A549 (cell line): ENCODE data around the gene DDO. TPM values are rescaled to one million over a fixed set of nuclear protein-coding genes. Genes with fewer than 3 reads are reported as not detected.

Experiments used
- ATAC-seq, 2 experiments: fragments of 200-7000 bp in 1 of 2; fragments of >200 bp in 1 of 2; cut with Nextera tagmentation in 1 of 2; cut with Tn5 transposase in 1 of 2; 3 replicates each; pipeline versions ENCODE4 v1.8.0 to v1.9.1; 2018 to 2020; ENCODE audit warnings: mild to moderate bottlenecking in 1 of 2, moderate library complexity in 1 of 2
- CTCF ChIA-PET: fragments of 300-600 bp; sonication (Branson Sonifier 250); formaldehyde crosslinking; extraction: SDS; loops from one replicate; lab custom pipeline; 2021; ENCODE audit warnings: antibody characterized with exemption, inconsistent platforms; lab: Yijun Ruan, JAX
- POLR2A ChIA-PET: fragments of 350-600 bp; formaldehyde crosslinking; extraction: SDS; loops from one replicate; lab custom pipeline; 2021; ENCODE audit warnings: antibody characterized with exemption, inconsistent platforms; lab: Yijun Ruan, JAX
- DNase-seq, 2 experiments: peaks; one replicate each; pipeline versions ENCODE4 v3.0.0 to v3.0.0-alpha.2; 2011 to 2016; ENCODE audit warnings: low read depth in 1 of 2, low spot score in 1 of 2
- FAIRE-seq: peaks from 2 replicates; lab custom pipeline; 2011; peaks lifted over from hg19 to GRCh38; lab: Jason Lieb, UNC
- H3K27ac ChIP-seq, 2 experiments: fragments of >200 bp; sonication (Bioruptor Twin); formaldehyde crosslinking; 3 replicates each; pipeline ENCODE4 v1.5.1; 2016 to 2017
- H3K4me1 ChIP-seq: fragments of >200 bp; sonication (Bioruptor Twin); formaldehyde crosslinking; 3 replicates; pipeline ENCODE4 v1.6.1; 2016
- H3K4me2 ChIP-seq: fragments of >200 bp; sonication (Bioruptor Twin); formaldehyde crosslinking; 3 replicates; pipeline ENCODE4 v1.6.1; 2016
- H3K4me3 ChIP-seq: fragments of >200 bp; sonication (Bioruptor Twin); formaldehyde crosslinking; 3 replicates; pipeline ENCODE4 v1.5.1; 2016
- H3K9me3 ChIP-seq: fragments of >200 bp; sonication (Bioruptor Twin); formaldehyde crosslinking; 3 replicates; pipeline ENCODE4 v1.6.1; 2016
- CBX8 ChIP-seq: fragments of 200-600 bp; sonication (generic); IDR thresholded peaks from 2 replicates; pipeline ENCODE4 v1.6.1; 2016
- CHD4 ChIP-seq: fragments of 200-600 bp; sonication (generic); IDR thresholded peaks from 2 replicates; pipeline ENCODE4 v1.6.1; 2016; ENCODE audit warnings: antibody characterized with exemption, mild to moderate bottlenecking, borderline replicate concordance
- EHF ChIP-seq: fragments of 250-450 bp; sonication (Bioruptor Pico); IDR thresholded peaks from 2 replicates; pipeline ENCODE4 v1.5.0; 2020; ENCODE audit warnings: mild to moderate bottlenecking
- EHMT2 ChIP-seq: fragments of 200-600 bp; sonication (generic); IDR thresholded peaks from 2 replicates; pipeline ENCODE4 v1.6.1; 2016; ENCODE audit warnings: antibody characterized with exemption, low read depth, mild to moderate bottlenecking, moderate library complexity
- FOSB ChIP-seq: fragments of 250-450 bp; sonication (Bioruptor Pico); IDR thresholded peaks from 2 replicates; pipeline ENCODE4 v1.5.0; 2020; ENCODE audit warnings: mild to moderate bottlenecking, moderate library complexity
- FOSL2 ChIP-seq, 2 experiments: fragments of 450-650 bp in 1 of 2; fragments of >200 bp in 1 of 2; sonication (Bioruptor Twin) in 1 of 2; formaldehyde crosslinking; IDR thresholded peaks; 2 replicates each; pipeline versions ENCODE4 v1.5.0 to v1.6.1; 2016 to 2020; ENCODE audit warnings: mild to moderate bottlenecking in 1 of 2, moderate library complexity in 1 of 2
- FOXS1 ChIP-seq: fragments of 250-450 bp; sonication (Bioruptor Pico); IDR thresholded peaks from 2 replicates; pipeline ENCODE4 v1.5.0; 2020; ENCODE audit warnings: mild to moderate bottlenecking, moderate library complexity
- GATA3 ChIP-seq: IDR thresholded peaks from 2 replicates; pipeline ENCODE4 v1.6.1; 2012; ENCODE audit warnings: borderline replicate concordance
- HEYL ChIP-seq: fragments of 250-450 bp; sonication (Bioruptor Pico); IDR thresholded peaks from 2 replicates; pipeline ENCODE4 v1.8.0; 2021; ENCODE audit warnings: mild to moderate bottlenecking, moderate library complexity
- HOXB13 ChIP-seq: fragments of 250-450 bp; sonication (Bioruptor Pico); IDR thresholded peaks from 2 replicates; pipeline ENCODE4 v1.5.0; 2020; ENCODE audit warnings: low read depth, mild to moderate bottlenecking, moderate library complexity
- HOXB5 ChIP-seq: fragments of 250-450 bp; sonication (Bioruptor Pico); IDR thresholded peaks from 2 replicates; pipeline ENCODE4 v1.5.0; 2020; ENCODE audit warnings: mild to moderate bottlenecking, moderate library complexity
- KDM1A ChIP-seq: fragments of 200-600 bp; sonication (generic); IDR thresholded peaks from 2 replicates; pipeline ENCODE4 v1.6.1; 2016; ENCODE audit warnings: low read depth, mild to moderate bottlenecking
- KDM5A ChIP-seq: fragments of 200-600 bp; sonication (generic); IDR thresholded peaks from 2 replicates; pipeline ENCODE4 v1.6.1; 2016; ENCODE audit warnings: antibody characterized with exemption, mild to moderate bottlenecking
- MAZ ChIP-seq: fragments of 150-350 bp; IDR thresholded peaks from 2 replicates; pipeline ENCODE4 v1.6.1; 2014; ENCODE audit warnings: antibody characterized with exemption, low read depth, low read length, borderline replicate concordance
- MYC ChIP-seq: IDR thresholded peaks from 2 replicates; pipeline ENCODE4 v1.6.1; 2012; ENCODE audit warnings: mild to moderate bottlenecking, inconsistent platforms, low read length, improper control_type of control experiment, borderline replicate concordance
- NFE2L2 ChIP-seq: fragments of 150-350 bp; conservative IDR thresholded peaks from 2 replicates; pipeline ENCODE4 v1.6.1; 2014; ENCODE audit warnings: low read length
- PHF8 ChIP-seq: fragments of 200-600 bp; sonication (generic); IDR thresholded peaks from 2 replicates; pipeline ENCODE4 v1.6.1; 2016; ENCODE audit warnings: low read depth, mild to moderate bottlenecking, antibody characterized with exemption, moderate library complexity, borderline replicate concordance
- POLR2AphosphoS2 ChIP-seq: conservative IDR thresholded peaks from 2 replicates; pipeline ENCODE4 v1.6.1; 2012; ENCODE audit warnings: low read length, improper control_type of control experiment, inconsistent platforms
- RAD21 ChIP-seq, 2 experiments: fragments of >200 bp in 1 of 2; sonication (Bioruptor Twin) in 1 of 2; formaldehyde crosslinking in 1 of 2; IDR thresholded peaks in 1 of 2; conservative IDR thresholded peaks in 1 of 2; 2 replicates in 1 of 2; 3 replicates in 1 of 2; pipeline ENCODE4 v1.6.1; 2012 to 2018; ENCODE audit warnings: inconsistent platforms in 1 of 2
- RARB ChIP-seq: fragments of 250-450 bp; sonication (Bioruptor Pico); IDR thresholded peaks from 2 replicates; pipeline ENCODE4 v1.8.0; 2021; ENCODE audit warnings: mild to moderate bottlenecking, moderate library complexity
- RFX5 ChIP-seq: fragments of 450-650 bp; IDR thresholded peaks from 2 replicates; pipeline ENCODE4 v1.7.1; 2014; ENCODE audit warnings: antibody characterized with exemption, mild to moderate bottlenecking, moderate library complexity
- TP53 ChIP-seq: fragments of 250-450 bp; sonication (Bioruptor Pico); IDR thresholded peaks from 2 replicates; pipeline ENCODE4 v1.5.0; 2021; ENCODE audit warnings: mild to moderate bottlenecking, moderate library complexity
- ZFP36 ChIP-seq: fragments of 450-650 bp; IDR thresholded peaks from 2 replicates; pipeline ENCODE4 v1.6.1; 2014; ENCODE audit warnings: borderline replicate concordance; ENCODE audit not compliant: partially characterized antibody
- WGBS: methylation state at CpG from one replicate; pipeline ENCODE4 v1.1.6; 2017; ENCODE audit errors: missing lambda C conversion rate; 5-methylcytosine and 5-hydroxymethylcytosine counted together
- polyA plus RNA-seq, 4 experiments: library from polyadenylated mRNA; depleted of rRNA in 3 of 4; stranded (reverse); fragments of >200 nt; fragmentation: RNase III in 1 of 4; extraction: RNeasy Plus Mini Kit Qiagen cat#74134 plus additional on column Dnase treatment in 1 of 4; gene quantifications; 2 replicates in 3 of 4; 3 replicates in 1 of 4; pipeline ENCODE4 v1.2.3, GENCODE V29; 2011 to 2017
- TF ChIP-seq, protein P1 (sequence below): IDR thresholded peaks from 2 replicates; pipeline ENCODE4 v1.6.1; 2012
- TF ChIP-seq, protein P2 (sequence below): IDR thresholded peaks from 2 replicates; pipeline ENCODE4 v1.6.1; 2012
- TF ChIP-seq, protein P3 (sequence below): fragments of 250-450 bp; sonication (Bioruptor Pico); IDR thresholded peaks from 2 replicates; pipeline ENCODE4 v1.5.0; 2020; ENCODE audit warnings: low read depth, mild to moderate bottlenecking, moderate library complexity
- TF ChIP-seq, protein P4 (sequence below): fragments of 150-350 bp; IDR thresholded peaks from 2 replicates; pipeline ENCODE4 v1.6.1; 2014; ENCODE audit warnings: low read depth, mild to moderate bottlenecking, low read length
- TF ChIP-seq, protein P5 (sequence below): fragments of 250-450 bp; sonication (Bioruptor Pico); IDR thresholded peaks from 2 replicates; pipeline ENCODE4 v1.5.0; 2021; ENCODE audit warnings: mild to moderate bottlenecking, moderate library complexity, borderline replicate concordance

The DDO gene
- polyA plus RNA-seq, 2 of the 4 experiments (the other 2 are of a cell fraction), result 0.04 to 0.05 TPM

DNA sequence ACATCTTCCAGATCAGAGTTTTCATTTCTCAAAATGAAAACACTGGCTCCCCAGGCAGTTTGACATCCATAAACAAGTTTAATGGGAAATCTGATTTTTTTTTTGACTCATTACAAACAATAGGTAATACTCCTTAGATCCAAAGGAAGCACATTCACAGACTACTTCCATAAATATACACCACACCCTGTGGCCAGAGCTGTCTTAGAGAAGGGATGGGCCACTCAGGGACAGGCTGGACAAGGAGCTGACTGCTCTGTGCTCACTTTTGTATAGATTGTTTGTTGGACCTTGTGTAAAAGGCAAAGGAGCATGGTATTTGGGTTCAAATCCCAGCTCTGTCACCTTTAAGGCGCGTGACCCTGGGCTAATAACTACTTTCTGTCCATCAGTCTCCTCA is 12.8 kb upstream of the DDO start:
- POLR2A ChIA-PET, result no interaction called here
- Histone ChIP-seq H3K4me2 (no peak overlapping the region), H3K27ac (no peak overlapping the region), H3K9me3 (no peaks in the 10 kb centered on the region), H3K4me3 (no peak overlapping the region), H3K4me1 (no peaks in the 10 kb centered on the region)
- 44% methylated on average over 2 of the region's 2 CpGs for WGBS
- no peak for DNase-seq
- CTCF ChIA-PET, result no interaction called here
- no peak for FAIRE-seq
- TF ChIP-seq FOXS1 (CRISPR knock-in tag), result no peak
- no peak for TF ChIP-seq TP53 (CRISPR knock-in tag)
- TF ChIP-seq PHF8, result no peak
- no peak for TF ChIP-seq KDM1A
- TF ChIP-seq, protein P1, sequence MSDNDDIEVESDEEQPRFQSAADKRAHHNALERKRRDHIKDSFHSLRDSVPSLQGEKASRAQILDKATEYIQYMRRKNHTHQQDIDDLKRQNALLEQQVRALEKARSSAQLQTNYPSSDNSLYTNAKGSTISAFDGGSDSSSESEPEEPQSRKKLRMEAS, result no peak
- TF ChIP-seq POLR2AphosphoS2, result no peak
- TF ChIP-seq, protein P2, sequence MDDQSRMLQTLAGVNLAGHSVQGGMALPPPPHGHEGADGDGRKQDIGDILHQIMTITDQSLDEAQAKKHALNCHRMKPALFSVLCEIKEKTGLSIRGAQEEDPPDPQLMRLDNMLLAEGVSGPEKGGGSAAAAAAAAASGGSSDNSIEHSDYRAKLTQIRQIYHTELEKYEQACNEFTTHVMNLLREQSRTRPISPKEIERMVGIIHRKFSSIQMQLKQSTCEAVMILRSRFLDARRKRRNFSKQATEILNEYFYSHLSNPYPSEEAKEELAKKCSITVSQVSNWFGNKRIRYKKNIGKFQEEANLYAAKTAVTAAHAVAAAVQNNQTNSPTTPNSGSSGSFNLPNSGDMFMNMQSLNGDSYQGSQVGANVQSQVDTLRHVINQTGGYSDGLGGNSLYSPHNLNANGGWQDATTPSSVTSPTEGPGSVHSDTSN, result no peak
- ATAC-seq, result no peak

DNA sequence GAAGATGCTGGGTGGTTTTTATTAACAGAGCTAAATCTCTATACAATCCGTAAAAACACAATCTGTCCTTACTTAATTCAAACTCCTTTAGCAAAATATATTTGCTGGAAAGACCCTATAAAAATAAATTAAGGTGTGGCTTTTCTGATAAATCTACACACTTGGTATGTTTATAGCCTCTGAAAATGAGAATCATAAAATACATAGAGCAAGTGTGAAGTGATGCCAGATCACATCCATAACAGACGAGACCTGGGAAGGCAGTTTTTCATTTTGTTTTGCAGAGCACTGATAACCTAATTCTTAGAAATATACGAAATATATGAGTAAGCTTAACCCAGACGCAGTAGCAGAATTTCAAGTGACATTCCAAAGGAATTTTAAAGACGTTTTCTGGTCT is 10.4 kb upstream of the DDO start:
- TF ChIP-seq TP53 (CRISPR knock-in tag) (no peak), MYC (no peak), FOSL2 (IDR thresholded peaks at IDR 0.05) (no peak), FOSL2 (CRISPR knock-in tag; IDR thresholded peaks at IDR 0.05) (no peak), HEYL (CRISPR knock-in tag) (no peak), RAD21 (conservative IDR thresholded peaks at IDR 0.05 in 1 of 2, IDR thresholded peaks at IDR 0.05 in 1 of 2) (no peak), HOXB13 (no peak), MAZ (no peak), POLR2AphosphoS2 (no peak), CBX8 (no peak)
- TF ChIP-seq, protein P2, result no peak
- TF ChIP-seq, protein P3, sequence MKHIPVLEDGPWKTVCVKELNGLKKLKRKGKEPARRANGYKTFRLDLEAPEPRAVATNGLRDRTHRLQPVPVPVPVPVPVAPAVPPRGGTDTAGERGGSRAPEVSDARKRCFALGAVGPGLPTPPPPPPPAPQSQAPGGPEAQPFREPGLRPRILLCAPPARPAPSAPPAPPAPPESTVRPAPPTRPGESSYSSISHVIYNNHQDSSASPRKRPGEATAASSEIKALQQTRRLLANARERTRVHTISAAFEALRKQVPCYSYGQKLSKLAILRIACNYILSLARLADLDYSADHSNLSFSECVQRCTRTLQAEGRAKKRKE (CRISPR knock-in tag), result no peak
- TF ChIP-seq, protein P4, sequence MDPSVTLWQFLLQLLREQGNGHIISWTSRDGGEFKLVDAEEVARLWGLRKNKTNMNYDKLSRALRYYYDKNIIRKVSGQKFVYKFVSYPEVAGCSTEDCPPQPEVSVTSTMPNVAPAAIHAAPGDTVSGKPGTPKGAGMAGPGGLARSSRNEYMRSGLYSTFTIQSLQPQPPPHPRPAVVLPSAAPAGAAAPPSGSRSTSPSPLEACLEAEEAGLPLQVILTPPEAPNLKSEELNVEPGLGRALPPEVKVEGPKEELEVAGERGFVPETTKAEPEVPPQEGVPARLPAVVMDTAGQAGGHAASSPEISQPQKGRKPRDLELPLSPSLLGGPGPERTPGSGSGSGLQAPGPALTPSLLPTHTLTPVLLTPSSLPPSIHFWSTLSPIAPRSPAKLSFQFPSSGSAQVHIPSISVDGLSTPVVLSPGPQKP, result no peak
- H3K9me3 ChIP-seq, result no peaks in the 10 kb centered on the region; the same call in 2 of the 3 replicates
- H3K4me2 ChIP-seq, result no peak overlapping the region
- no peak overlapping the region for H3K27ac ChIP-seq
- POLR2A ChIA-PET, result no interaction called here
- DNase-seq (no peak), ATAC-seq (no peak), FAIRE-seq (no peak)
- no peak overlapping the region for H3K4me3 ChIP-seq
- CTCF ChIA-PET, result no interaction called here
- no peaks in the 10 kb centered on the region for H3K4me1 ChIP-seq
- WGBS, result 16% methylated on average over 5 of the region's 5 CpGs

DNA sequence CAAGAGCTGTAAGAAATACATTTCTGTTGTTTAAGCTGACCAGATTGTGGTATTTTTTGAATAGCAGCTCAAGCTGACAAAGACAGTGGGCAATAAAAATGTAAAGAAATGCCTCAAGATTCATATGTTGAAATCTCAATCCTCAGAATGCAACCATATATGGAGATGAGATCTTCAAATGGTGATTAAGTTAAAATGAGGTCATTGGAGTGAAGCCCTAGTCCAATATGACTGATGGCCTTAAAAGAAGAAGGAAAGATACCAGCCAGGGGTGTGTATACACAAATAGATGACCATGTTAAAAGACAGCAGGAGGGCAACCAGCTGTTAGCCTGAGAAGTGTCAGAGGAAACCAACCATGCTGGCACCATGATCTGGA is 7.1 kb upstream of the DDO start:
- Histone ChIP-seq H3K9me3 (no peaks in the 10 kb centered on the region; the same call in 2 of the 3 replicates), H3K4me3 (no peak overlapping the region), H3K27ac (no peak overlapping the region), H3K4me2 (no peak overlapping the region), H3K4me1 (no peaks in the 10 kb centered on the region)
- TF ChIP-seq EHF (CRISPR knock-in tag), result no peak
- TF ChIP-seq, protein P5, sequence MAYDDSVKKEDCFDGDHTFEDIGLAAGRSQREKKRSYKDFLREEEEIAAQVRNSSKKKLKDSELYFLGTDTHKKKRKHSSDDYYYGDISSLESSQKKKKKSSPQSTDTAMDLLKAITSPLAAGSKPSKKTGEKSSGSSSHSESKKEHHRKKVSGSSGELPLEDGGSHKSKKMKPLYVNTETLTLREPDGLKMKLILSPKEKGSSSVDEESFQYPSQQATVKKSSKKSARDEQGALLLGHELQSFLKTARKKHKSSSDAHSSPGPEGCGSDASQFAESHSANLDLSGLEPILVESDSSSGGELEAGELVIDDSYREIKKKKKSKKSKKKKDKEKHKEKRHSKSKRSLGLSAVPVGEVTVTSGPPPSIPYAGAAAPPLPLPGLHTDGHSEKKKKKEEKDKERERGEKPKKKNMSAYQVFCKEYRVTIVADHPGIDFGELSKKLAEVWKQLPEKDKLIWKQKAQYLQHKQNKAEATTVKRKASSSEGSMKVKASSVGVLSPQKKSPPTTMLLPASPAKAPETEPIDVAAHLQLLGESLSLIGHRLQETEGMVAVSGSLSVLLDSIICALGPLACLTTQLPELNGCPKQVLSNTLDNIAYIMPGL (CRISPR knock-in tag), result no peak
- no peak for TF ChIP-seq FOSB
- no peak for TF ChIP-seq KDM5A
- TF ChIP-seq GATA3, result no peak
- no peak for TF ChIP-seq HOXB5 (CRISPR knock-in tag)
- TF ChIP-seq KDM1A, result no peak
- no peak for TF ChIP-seq ZFP36
- TF ChIP-seq NFE2L2, result no peak
- TF ChIP-seq RARB (CRISPR knock-in tag), result no peak
- no peak for TF ChIP-seq MAZ
- no peak for TF ChIP-seq EHMT2
- TF ChIP-seq CHD4, result no peak
- TF ChIP-seq FOSL2 (IDR thresholded peaks at IDR 0.05), result no peak
- TF ChIP-seq FOSL2 (CRISPR knock-in tag; IDR thresholded peaks at IDR 0.05), result no peak
- no peak for TF ChIP-seq RFX5
- ATAC-seq, result no peak
- POLR2A ChIA-PET, result no interaction called here
- FAIRE-seq, result no peak
- no peak for DNase-seq
- CTCF ChIA-PET, result no interaction called here
